ENCODE results near the gene GARIN1A.

Gene GARIN1A

DNA sequence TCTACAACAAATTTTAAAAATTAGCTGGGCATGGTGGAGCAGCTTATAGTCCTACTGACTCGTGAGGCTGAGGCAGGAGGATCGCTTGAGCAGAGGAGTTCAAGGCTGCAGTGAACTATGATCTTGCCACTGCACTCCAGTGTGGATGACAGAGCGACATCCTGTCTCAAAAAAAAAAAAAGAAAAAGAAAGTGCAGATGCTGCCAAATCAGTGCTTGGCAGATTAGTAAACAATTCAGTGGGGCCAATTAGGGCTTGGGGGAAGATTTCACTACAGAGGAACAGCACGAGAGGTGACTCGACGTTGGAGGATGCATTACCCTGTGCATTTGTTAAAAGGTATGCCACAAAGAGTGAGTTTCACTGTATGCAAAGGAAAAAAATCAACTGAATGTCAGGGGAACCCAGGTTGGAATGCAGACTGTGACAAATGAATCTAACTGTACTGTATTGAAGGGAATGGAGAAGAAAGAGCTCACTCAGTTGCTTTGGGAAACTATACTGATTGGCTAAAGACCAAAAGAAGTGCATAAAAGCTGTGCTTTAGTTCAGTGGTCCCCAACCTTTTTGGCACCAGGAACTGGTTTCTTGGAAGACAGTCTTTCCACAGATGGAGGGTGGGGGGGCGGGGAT, 31.6 kb downstream of the GARIN1A start:
- Histone ChIP-seq H4K91ac (ENCODE audit: low read depth, low read length, poor library complexity) (no peak overlapping the region), H3K9me3 (replicated peaks in 1 of 2; ENCODE audit: control insufficient read depth in 2 of 2, insufficient read depth in 1 of 2, low read depth in 1 of 2, low read length in 2 of 2) (peaks cover 0 to 5% of the 10 kb centered on the region in 2 donors), H2BK5ac (ENCODE audit: low read length) (no peak overlapping the region), H3K79me1 (ENCODE audit: low read depth, low read length) (no peaks in the 10 kb centered on the region), H3K4me1 (ENCODE audit: control insufficient read depth in 2 of 2, insufficient read depth in 1 of 2, low read depth in 1 of 2, low read length in 2 of 2) (peaks cover 5 to 6% of the 10 kb centered on the region in 2 donors), H2BK12ac (ENCODE audit: low read length) (no peak overlapping the region), H3K23ac (ENCODE audit: low read depth, low read length, poor library complexity) (no peak overlapping the region), H3K4me3 (ENCODE audit: low read length in 2 of 2) (no peak overlapping the region), H3K4me2 (ENCODE audit: insufficient read depth, low read length, poor library complexity, severe bottlenecking) (no peak overlapping the region), H2BK120ac (ENCODE audit: low read depth, low read length) (no peak overlapping the region), H4K8ac (ENCODE audit: low read depth, low read length) (no peak overlapping the region), H2BK15ac (ENCODE audit: low read length) (no peak overlapping the region), H2AFZ (ENCODE audit: low read length) (no peak overlapping the region), H3K14ac (ENCODE audit: low read length) (no peak overlapping the region), H3K9ac (ENCODE audit: low read depth, low read length, poor library complexity) (no peak overlapping the region), H3K27ac (replicated peaks; ENCODE audit: low read length) (no peak overlapping the region), H3K36me3 (replicated peaks in 1 of 2; ENCODE audit: control insufficient read depth in 2 of 2, insufficient read depth in 2 of 2, low read length in 2 of 2) (no peaks in the 10 kb centered on the region), H3K4ac (ENCODE audit: low read length) (no peak overlapping the region), H3K18ac (ENCODE audit: low read length) (no peak overlapping the region), H3K27me3 (ENCODE audit: control insufficient read depth in 3 of 3, insufficient read depth in 3 of 3, low read depth in 1 of 3, low read length in 3 of 3) (peaks cover 0 to 2% (median 0%) of the 10 kb centered on the region in 3 experiments), H2AK5ac (ENCODE audit: low read depth, low read length) (no peak overlapping the region)
- no peak for DNase-seq (ENCODE audit: low spot score)
- no CpG with 5 or more reads among the region's 7 CpGs for WGBS, 2 donors (ENCODE audit: extremely low coverage in 2 of 2, insufficient read length in 2 of 2, insufficient replicate concordance in 1 of 2)

DNA sequence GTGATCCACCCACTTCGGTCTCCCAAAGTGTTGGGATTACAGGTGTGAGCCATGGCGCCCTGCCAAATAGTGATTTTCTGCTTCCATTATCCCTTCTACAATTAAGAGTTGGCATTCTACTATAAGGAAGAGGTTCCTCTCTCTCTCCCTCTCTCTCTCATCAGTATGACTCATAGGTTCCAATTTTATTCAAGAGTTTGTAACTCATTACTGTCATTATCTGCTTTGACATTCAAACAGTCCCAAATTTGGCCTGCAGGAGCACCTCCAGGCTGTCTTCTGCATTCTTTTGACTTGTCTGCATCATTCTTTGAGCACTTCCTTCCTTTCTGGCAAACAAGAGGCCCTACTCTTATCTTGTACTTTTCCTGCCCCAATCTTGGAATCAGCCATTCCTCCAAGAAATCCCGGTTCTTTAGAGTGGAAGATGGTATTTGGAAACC, 33.8 kb downstream of the GARIN1A start:
- Histone ChIP-seq H2BK12ac (ENCODE audit: low read length) (no peak overlapping the region), H2BK120ac (ENCODE audit: low read depth, low read length) (no peak overlapping the region), H3K36me3 (replicated peaks in 1 of 2; ENCODE audit: control insufficient read depth in 2 of 2, insufficient read depth in 2 of 2, low read length in 2 of 2) (no peaks in the 10 kb centered on the region), H2BK5ac (ENCODE audit: low read length) (no peak overlapping the region), H2AK5ac (ENCODE audit: low read depth, low read length) (no peak overlapping the region), H4K8ac (ENCODE audit: low read depth, low read length) (no peak overlapping the region), H3K4me1 (ENCODE audit: control insufficient read depth in 2 of 2, insufficient read depth in 1 of 2, low read depth in 1 of 2, low read length in 2 of 2) (peaks cover 0 to 6% of the 10 kb centered on the region in 2 donors), H3K23ac (ENCODE audit: low read depth, low read length, poor library complexity) (no peak overlapping the region), H2BK15ac (ENCODE audit: low read length) (no peak overlapping the region), H3K27ac (replicated peaks; ENCODE audit: low read length) (no peak overlapping the region), H3K4me2 (ENCODE audit: insufficient read depth, low read length, poor library complexity, severe bottlenecking) (no peak overlapping the region), H4K91ac (ENCODE audit: low read depth, low read length, poor library complexity) (no peak overlapping the region), H2AFZ (ENCODE audit: low read length) (no peak overlapping the region), H3K79me1 (ENCODE audit: low read depth, low read length) (no peaks in the 10 kb centered on the region), H3K9me3 (replicated peaks in 1 of 2; ENCODE audit: control insufficient read depth in 2 of 2, insufficient read depth in 1 of 2, low read depth in 1 of 2, low read length in 2 of 2) (peaks cover 0 to 1% of the 10 kb centered on the region in 2 donors), H3K27me3 (ENCODE audit: control insufficient read depth in 3 of 3, insufficient read depth in 3 of 3, low read depth in 1 of 3, low read length in 3 of 3) (no peaks in the 10 kb centered on the region), H3K14ac (ENCODE audit: low read length) (no peak overlapping the region), H3K4me3 (ENCODE audit: low read length in 2 of 2) (no peak overlapping the region), H3K18ac (ENCODE audit: low read length) (no peak overlapping the region), H3K9ac (ENCODE audit: low read depth, low read length, poor library complexity) (no peak overlapping the region), H3K4ac (ENCODE audit: low read length) (no peak overlapping the region)
- WGBS, 2 donors (ENCODE audit: extremely low coverage in 2 of 2, insufficient read length in 2 of 2, insufficient replicate concordance in 1 of 2), result no CpG with 5 or more reads among the region's 3 CpGs
- DNase-seq (ENCODE audit: low spot score), result no peak

DNA sequence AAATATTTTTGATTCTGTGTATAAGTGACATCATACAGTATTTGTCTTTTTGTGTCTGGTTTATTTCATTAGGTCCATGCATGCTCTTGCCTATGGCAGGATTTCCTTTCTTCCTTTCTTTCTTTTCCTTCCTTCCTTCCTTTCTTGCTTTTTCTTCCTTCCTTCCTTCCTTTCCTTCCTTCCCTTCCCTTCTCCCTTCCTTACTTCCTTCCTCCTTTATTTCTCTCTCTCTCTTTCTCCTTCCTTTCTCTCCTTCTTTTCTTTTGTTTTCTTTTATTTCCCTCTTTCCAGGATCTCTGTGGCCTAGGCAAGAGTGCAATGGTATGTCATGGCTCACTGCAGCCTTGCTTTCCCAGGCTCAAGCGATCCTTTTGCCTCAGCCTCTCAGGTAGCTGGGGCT, 35.7 kb downstream of the GARIN1A start:
- Histone ChIP-seq H3K4me1 (ENCODE audit: control insufficient read depth in 2 of 2, insufficient read depth in 1 of 2, low read depth in 1 of 2, low read length in 2 of 2) (peaks cover 0 to 6% of the 10 kb centered on the region in 2 donors), H3K27me3 (ENCODE audit: control insufficient read depth in 3 of 3, insufficient read depth in 3 of 3, low read depth in 1 of 3, low read length in 3 of 3) (peaks cover 0 to 2% (median 0%) of the 10 kb centered on the region in 3 experiments), H2AFZ (ENCODE audit: low read length) (no peak overlapping the region), H2BK12ac (ENCODE audit: low read length) (no peak overlapping the region), H3K79me1 (ENCODE audit: low read depth, low read length) (no peaks in the 10 kb centered on the region), H3K4me2 (ENCODE audit: insufficient read depth, low read length, poor library complexity, severe bottlenecking) (no peak overlapping the region), H3K9me3 (replicated peaks in 1 of 2; ENCODE audit: control insufficient read depth in 2 of 2, insufficient read depth in 1 of 2, low read depth in 1 of 2, low read length in 2 of 2) (no peaks in the 10 kb centered on the region), H3K9ac (ENCODE audit: low read depth, low read length, poor library complexity) (no peak overlapping the region), H2BK120ac (ENCODE audit: low read depth, low read length) (no peak overlapping the region), H3K36me3 (replicated peaks in 1 of 2; ENCODE audit: control insufficient read depth in 2 of 2, insufficient read depth in 2 of 2, low read length in 2 of 2) (no peaks in the 10 kb centered on the region), H3K4ac (ENCODE audit: low read length) (no peak overlapping the region), H2AK5ac (ENCODE audit: low read depth, low read length) (no peak overlapping the region), H3K27ac (replicated peaks; ENCODE audit: low read length) (peak overlapping the region; percentile 86), H4K8ac (ENCODE audit: low read depth, low read length) (no peak overlapping the region), H3K18ac (ENCODE audit: low read length) (no peak overlapping the region), H2BK5ac (ENCODE audit: low read length) (no peak overlapping the region), H3K14ac (ENCODE audit: low read length) (no peak overlapping the region), H3K23ac (ENCODE audit: low read depth, low read length, poor library complexity) (no peak overlapping the region), H3K4me3 (ENCODE audit: low read length in 2 of 2) (no peak overlapping the region), H2BK15ac (ENCODE audit: low read length) (no peak overlapping the region), H4K91ac (ENCODE audit: low read depth, low read length, poor library complexity) (no peak overlapping the region)
- no peak for DNase-seq (ENCODE audit: low spot score)
- WGBS, 2 donors (ENCODE audit: extremely low coverage in 2 of 2, insufficient read length in 2 of 2, insufficient replicate concordance in 1 of 2), result no CpG with 5 or more reads among the region's 1 CpG

DNA sequence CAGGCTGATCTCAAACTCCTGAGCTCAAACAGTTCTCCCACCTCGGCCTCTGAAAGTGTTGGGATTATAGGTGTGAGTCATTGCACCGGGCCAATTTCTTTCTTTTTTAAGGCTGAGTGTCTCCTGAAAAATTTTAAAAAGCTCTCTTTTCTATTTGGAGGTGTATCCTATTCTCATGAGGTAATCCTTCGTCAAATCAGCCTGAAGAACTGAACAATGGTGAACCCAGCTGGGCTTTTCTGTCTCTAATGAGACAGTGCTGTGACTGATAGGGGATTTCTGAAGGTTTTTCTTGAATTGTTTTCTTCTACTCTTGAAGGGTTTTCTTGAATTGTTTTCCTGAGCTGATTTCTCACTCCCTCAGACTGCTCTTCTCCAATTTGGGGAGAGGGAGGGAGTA, 36.1 kb downstream of the GARIN1A start:
- no peak overlapping the region for H3K4ac ChIP-seq (ENCODE audit: low read length)
- no peak overlapping the region for H4K8ac ChIP-seq (ENCODE audit: low read depth, low read length)
- H3K4me1 ChIP-seq (ENCODE audit: control insufficient read depth in 2 of 2, insufficient read depth in 1 of 2, low read depth in 1 of 2, low read length in 2 of 2), result peaks cover 0 to 6% of the 10 kb centered on the region in 2 donors
- H2BK15ac ChIP-seq (ENCODE audit: low read length), result no peak overlapping the region
- no peaks in the 10 kb centered on the region for H3K9me3 ChIP-seq (replicated peaks in 1 of 2; ENCODE audit: control insufficient read depth in 2 of 2, insufficient read depth in 1 of 2, low read depth in 1 of 2, low read length in 2 of 2)
- H3K79me1 ChIP-seq (ENCODE audit: low read depth, low read length), result no peaks in the 10 kb centered on the region
- H2AFZ ChIP-seq (ENCODE audit: low read length), result no peak overlapping the region
- no peak overlapping the region for H3K4me2 ChIP-seq (ENCODE audit: insufficient read depth, low read length, poor library complexity, severe bottlenecking)
- no peak overlapping the region for H3K4me3 ChIP-seq (ENCODE audit: low read length in 2 of 2)
- H2AK5ac ChIP-seq (ENCODE audit: low read depth, low read length), result no peak overlapping the region
- H3K18ac ChIP-seq (ENCODE audit: low read length), result no peak overlapping the region
- H3K27me3 ChIP-seq (ENCODE audit: control insufficient read depth in 3 of 3, insufficient read depth in 3 of 3, low read depth in 1 of 3, low read length in 3 of 3), result peaks cover 0 to 2% (median 0%) of the 10 kb centered on the region in 3 experiments
- H3K36me3 ChIP-seq (replicated peaks in 1 of 2; ENCODE audit: control insufficient read depth in 2 of 2, insufficient read depth in 2 of 2, low read length in 2 of 2), result no peaks in the 10 kb centered on the region
- H2BK120ac ChIP-seq (ENCODE audit: low read depth, low read length), result no peak overlapping the region
- WGBS, 2 donors (ENCODE audit: extremely low coverage in 2 of 2, insufficient read length in 2 of 2, insufficient replicate concordance in 1 of 2), result no CpG with 5 or more reads among the region's 3 CpGs
- no peak overlapping the region for H3K14ac ChIP-seq (ENCODE audit: low read length)
- H2BK5ac ChIP-seq (ENCODE audit: low read length), result no peak overlapping the region
- H4K91ac ChIP-seq (ENCODE audit: low read depth, low read length, poor library complexity), result no peak overlapping the region
- peak overlapping the region; percentile 86 for H3K27ac ChIP-seq (replicated peaks; ENCODE audit: low read length)
- H3K23ac ChIP-seq (ENCODE audit: low read depth, low read length, poor library complexity), result no peak overlapping the region
- peak; percentile 66 for DNase-seq (ENCODE audit: low spot score)
- no peak overlapping the region for H3K9ac ChIP-seq (ENCODE audit: low read depth, low read length, poor library complexity)
- no peak overlapping the region for H2BK12ac ChIP-seq (ENCODE audit: low read length)

Measured in neuronal stem cell (in vitro differentiated cells).